AG04450 (cell line): Measurements from ENCODE around the gene SLC12A4. TPM values are rescaled to one million over a fixed set of nuclear protein-coding genes. Genes with fewer than 3 reads are reported as not detected.

ENCODE experiments used
- CTCF ChIA-PET: fragments of 300-600, 350-600 bp; formaldehyde crosslinking; extraction: SDS; loops from one replicate; lab custom pipeline; 2022; ENCODE audit warnings: antibody characterized with exemption, inconsistent platforms; lab: Charles Lee
- POLR2A ChIA-PET: fragments of 350-600 bp; formaldehyde crosslinking; extraction: SDS; loops from one replicate; lab custom pipeline; 2021; ENCODE audit warnings: antibody characterized with exemption, inconsistent platforms; lab: Yijun Ruan, JAX
- DNase-seq: peaks from one replicate; pipeline ENCODE4 v3.0.0-alpha.2; 2011; ENCODE audit warnings: low read depth, low spot score
- H3K27ac ChIP-seq: one replicate; pipeline ENCODE4 v1.5.1; 2012; ENCODE audit warnings: low read depth, low read length, control low read depth
- H3K27me3 ChIP-seq: one replicate; pipeline ENCODE4 v1.6.0; 2012; ENCODE audit warnings: low read length; ENCODE audit not compliant: control insufficient read depth, insufficient read depth
- H3K4me3 ChIP-seq: 2 replicates; pipeline ENCODE4 v1.5.1; 2011; ENCODE audit warnings: mild to moderate bottlenecking, low read depth, low read length, control low read depth
- H3K9me3 ChIP-seq: 2 replicates; pipeline ENCODE4 v1.5.1; 2012; ENCODE audit warnings: low read length; ENCODE audit not compliant: control insufficient read depth, insufficient read depth
- CTCF ChIP-seq: IDR thresholded peaks from 2 replicates; pipeline ENCODE4 v1.5.1; 2011; ENCODE audit warnings: low read depth, low read length, control low read depth, inconsistent platforms
- polyA plus RNA-seq: library from polyadenylated mRNA; depleted of rRNA; stranded (reverse); fragments of >200 nt; gene quantifications from 2 replicates; pipeline ENCODE4 v1.2.3, GENCODE V29; 2011

The SLC12A4 gene
- polyA plus RNA-seq, 1 experiment, result 48.1 TPM

GRCh38 chr16:67934306-67935100 is 33.9 kb downstream of the SLC12A4 start:
- ChIA-PET POLR2A (interaction anchor here (0.5 to 1.5 kb wide), 5 partner anchors 25 to 116 kb away, joined by 3 to 4 read pairs (median 3); partner anchors contain the start of gene NRN1L), CTCF (interaction anchor here (1.6 to 3.6 kb wide), 3 partner anchors 50 to 118 kb away, joined by 7 to 15 read pairs (median 9); partner anchors contain the start of gene NRN1L)
- no peak overlapping the region for H3K27ac ChIP-seq
- DNase-seq, result no peak
- no peaks in the 10 kb centered on the region for H3K27me3 ChIP-seq
- peak overlapping the region; percentile 97 for H3K4me3 ChIP-seq
- TF ChIP-seq CTCF, result no peak
- H3K9me3 ChIP-seq, result peaks cover 6% of the 10 kb centered on the region; the same call in 1 of the 2 replicates

- Histone ChIP-seq H3K27ac (no peak overlapping the region), H3K9me3 (peaks cover 6% of the 10 kb centered on the region; the same call in 1 of the 2 replicates), H3K27me3 (no peaks in the 10 kb centered on the region), H3K4me3 (no peak overlapping the region)
- ChIA-PET CTCF (interaction anchor here (1.6 to 3.6 kb wide), 3 partner anchors 50 to 118 kb away, joined by 7 to 15 read pairs (median 9); partner anchors contain the start of gene NRN1L), POLR2A (no interaction called here)
- no peak for TF ChIP-seq CTCF
- DNase-seq, result no peak
Observed at GRCh38 chr16:67933805-67934204, 34.6 kb downstream of the SLC12A4 start.

- H3K27me3 ChIP-seq, result no peaks in the 10 kb centered on the region
- peaks cover 6% of the 10 kb centered on the region; the same call in 1 of the 2 replicates for H3K9me3 ChIP-seq
- DNase-seq, result no peak
- TF ChIP-seq CTCF, result no peak
- CTCF ChIA-PET, result interaction anchor here (0.8 to 3.6 kb wide), 2 partner anchors 48 to 116 kb away, joined by 3 to 15 read pairs; partner anchors contain the start of gene NRN1L
- H3K27ac ChIP-seq, result no peak overlapping the region
- POLR2A ChIA-PET, result interaction anchor here (0.7 kb wide), 1 partner anchor 117 kb away, joined by 3 read pairs; no protein-coding TSS in a partner anchor
- H3K4me3 ChIP-seq, result no peak overlapping the region
Observed at GRCh38 chr16:67932462-67932840, 36.0 kb downstream of the SLC12A4 start.

GRCh38 chr16:67931712-67932461 is 36.5 kb downstream of the SLC12A4 start, which contains the start of gene CTRL:
TSS of gene CTRL (minus strand) at chr16:67931862. CDS start at chr16:67931852, 10 bp downstream.
- peak; percentile 26 for TF ChIP-seq CTCF
- POLR2A ChIA-PET, result interaction anchor here (1.1 kb wide), 1 partner anchor 47 kb away, joined by 3 read pairs; the partner anchor contains the start of gene NRN1L
- CTCF ChIA-PET, result interaction anchor here (3.6 kb wide), 1 partner anchor 48 kb away, joined by 15 read pairs; the partner anchor contains the start of gene NRN1L
- Histone ChIP-seq H3K27me3 (no peaks in the 10 kb centered on the region), H3K27ac (no peak within 1 kb of the TSS), H3K9me3 (peaks cover 6% of the 10 kb centered on the region; the same call in 1 of the 2 replicates), H3K4me3 (no peak within 1 kb of the TSS)
- no peak for DNase-seq
